Hepatic stellate cell (primary cell): ENCODE data around the gene IRF4.

Experiments
- DNase-seq: peaks from one replicate; pipeline ENCODE4 v3.0.0; 2011; ENCODE audit warnings: low spot score

IRF4 gene

GRCh38 chr6:444653-445275, 53.2 kb downstream of the IRF4 start:
- no peak for DNase-seq

- DNase-seq, result no peak
Observed at GRCh38 chr6:445571-446417, 54.2 kb downstream of the IRF4 start.

- no peak for DNase-seq
Observed at GRCh38 chr6:446418-447366, 55.1 kb downstream of the IRF4 start.

GRCh38 chr6:447381-448165, 56.0 kb downstream of the IRF4 start:
- DNase-seq, result no peak

GRCh38 chr6:448296-449056, 56.9 kb downstream of the IRF4 start:
- DNase-seq, result no peak

- DNase-seq, result no peak
Observed at GRCh38 chr6:449057-449430, 57.5 kb downstream of the IRF4 start.

- no peak for DNase-seq
Observed at GRCh38 chr6:449486-450419, 58.2 kb downstream of the IRF4 start.

GRCh38 chr6:451336-451735, 59.8 kb downstream of the IRF4 start:
- DNase-seq, result no peak

- DNase-seq, result no peak
Observed at GRCh38 chr6:451847-452246, 60.3 kb downstream of the IRF4 start.

GRCh38 chr6:452301-453067, 60.9 kb downstream of the IRF4 start:
- no peak for DNase-seq

GRCh38 chr6:453152-453551, 61.6 kb downstream of the IRF4 start:
- no peak for DNase-seq

GRCh38 chr6:454148-454991, 62.8 kb downstream of the IRF4 start:
- DNase-seq, result no peak

- no peak for DNase-seq
Observed at GRCh38 chr6:455006-455585, 63.5 kb downstream of the IRF4 start.

- no peak for DNase-seq
Observed at GRCh38 chr6:455835-456234, 64.3 kb downstream of the IRF4 start.

GRCh38 chr6:456358-456867, 64.9 kb downstream of the IRF4 start:
- DNase-seq, result no peak

- DNase-seq, result no peak
Observed at GRCh38 chr6:456887-457286, 65.3 kb downstream of the IRF4 start.
